GDM1 (cell line): ENCODE measurements around the gene SLN.
"Not testable (repeated sequence)": the region's sequence is repeated elsewhere in the genome, so short reads cannot be mapped to it uniquely, and the experiment has no call there.

Source experiments
- DNase-seq: peaks from one replicate; lab custom pipeline; 2025; lab: John Stamatoyannopoulos, UW

The SLN gene

DNA sequence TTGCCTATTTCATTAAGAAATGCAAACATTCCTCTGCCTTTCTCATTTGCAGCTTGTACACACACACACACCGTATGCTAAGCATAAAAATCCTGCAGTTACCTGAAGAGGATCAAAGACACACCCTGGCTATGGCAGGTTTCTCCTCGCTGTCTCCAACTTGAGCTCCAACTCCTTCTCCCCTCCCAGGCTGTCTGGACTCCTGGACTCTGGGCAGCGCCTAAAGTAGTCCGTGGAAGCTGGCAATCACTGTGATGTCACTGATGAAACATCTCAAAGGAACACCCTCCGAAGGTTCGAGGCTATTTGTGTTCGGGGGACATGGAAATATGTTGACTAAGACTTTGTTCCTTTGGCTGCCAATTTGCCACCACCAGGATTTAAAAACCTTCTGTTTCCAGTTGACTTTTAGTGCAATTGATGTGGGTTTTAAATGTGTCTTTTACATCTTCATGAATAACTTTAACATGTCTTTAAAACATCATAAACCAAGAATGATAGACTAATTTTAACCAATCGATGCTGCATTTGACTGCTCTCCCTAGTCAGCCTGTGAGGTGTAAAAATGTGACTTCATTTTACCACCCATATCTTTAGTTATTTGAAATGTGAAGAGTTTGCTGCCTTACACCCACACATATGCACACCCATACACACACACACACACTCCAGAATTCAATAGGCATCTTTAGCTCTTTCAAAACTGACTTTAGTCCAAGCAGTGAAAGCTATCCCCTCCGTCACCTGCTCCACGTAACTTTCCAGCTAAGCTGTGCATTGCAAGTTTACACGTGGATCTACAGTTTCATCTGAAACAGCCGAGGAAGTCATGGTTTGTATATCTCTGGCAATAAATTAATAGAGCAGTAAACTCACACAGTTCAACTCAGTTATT lies at the start of gene SLN:
Gene SLN, minus strand, starts transcription at position 196 of the 895 bp plus-strand sequence.
- DNase-seq, result no peak

GRCh38 chr11:107758719-107759355 lies 47.0 kb upstream of the SLN start:
- not testable (repeated sequence) for DNase-seq

DNA sequence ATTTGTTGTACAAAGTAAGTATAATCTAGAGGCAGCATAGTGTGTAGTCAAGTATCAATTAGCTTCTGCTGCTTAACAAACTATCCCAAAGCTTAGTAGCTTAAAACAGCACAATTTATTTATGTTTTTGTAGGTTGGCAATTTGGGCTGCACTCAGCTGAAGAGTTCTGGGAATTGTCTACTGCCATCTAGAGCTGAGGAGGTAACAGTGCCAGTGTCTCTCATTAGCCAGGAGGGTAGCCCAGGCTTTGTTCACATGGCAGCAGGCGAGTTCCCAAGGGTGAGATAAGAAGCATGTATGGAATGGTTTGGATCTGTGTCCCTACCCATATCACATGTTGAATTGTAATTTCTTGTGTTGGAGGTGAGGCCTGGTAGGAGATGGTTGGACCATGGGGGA lies 45.8 kb upstream of the SLN start:
- no peak for DNase-seq

- DNase-seq, result no peak
These were observed 44.7 kb upstream of the SLN start for GRCh38 chr11:107756553-107756952.

GRCh38 chr11:107752949-107753822 lies 41.3 kb upstream of the SLN start:
- no peak for DNase-seq

GRCh38 chr11:107752508-107752907 lies 40.7 kb upstream of the SLN start:
- DNase-seq, result no peak

- DNase-seq, result no peak
These were observed 39.2 kb upstream of the SLN start for GRCh38 chr11:107751082-107751481.

DNA sequence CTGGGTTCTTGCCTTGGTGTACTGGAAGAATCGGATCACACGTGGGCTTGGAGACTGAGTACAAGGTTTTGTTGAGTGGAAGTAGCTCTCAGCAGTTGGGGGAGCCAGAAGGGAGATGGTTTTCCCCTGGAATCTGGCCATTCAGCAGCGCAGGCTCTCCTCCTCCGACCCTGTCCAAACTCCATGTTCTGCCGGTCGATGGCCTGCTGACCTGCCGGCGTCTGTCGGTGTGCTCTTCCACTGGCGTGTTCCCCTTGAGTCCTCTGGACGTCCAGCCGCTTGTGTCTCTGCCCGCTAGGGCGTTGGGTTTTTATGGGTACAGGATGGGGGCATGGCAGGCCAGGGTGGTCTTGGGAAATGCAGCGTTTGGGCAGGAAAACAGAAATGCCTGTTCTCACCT lies 38.5 kb upstream of the SLN start:
- DNase-seq, result no peak

GRCh38 chr11:107747622-107748021 lies 35.8 kb upstream of the SLN start:
- DNase-seq, result no peak

- DNase-seq, result no peak
These were observed 32.9 kb upstream of the SLN start for GRCh38 chr11:107744736-107745135.

GRCh38 chr11:107743191-107743590 lies 31.3 kb upstream of the SLN start:
- no peak for DNase-seq

- peak; percentile 31 for DNase-seq
These were observed 29.4 kb upstream of the SLN start for GRCh38 chr11:107741044-107741823.

DNA sequence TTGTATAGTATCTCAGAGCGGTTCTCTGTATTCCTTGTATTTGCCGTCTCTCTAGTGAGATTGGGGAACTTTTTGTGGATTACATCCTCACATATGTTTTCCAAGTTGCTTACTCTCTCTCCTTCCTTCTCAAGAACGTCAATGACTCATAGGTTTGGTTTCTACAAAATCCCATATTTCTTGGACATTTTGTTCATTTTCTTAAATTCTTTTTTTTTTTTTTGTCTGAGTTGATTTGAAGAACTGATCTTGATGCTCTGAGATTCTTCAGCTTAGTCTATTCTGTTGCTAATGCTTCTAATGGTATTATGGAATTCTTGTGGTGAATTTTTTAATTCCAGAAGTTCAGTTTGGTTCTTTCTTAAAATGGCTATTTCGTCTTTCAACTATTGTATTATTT lies 28.4 kb upstream of the SLN start:
- DNase-seq, result no peak

- DNase-seq, result no peak
These were observed 24.7 kb upstream of the SLN start for GRCh38 chr11:107736546-107736945.

GRCh38 chr11:107733518-107733917 lies 21.7 kb upstream of the SLN start:
- DNase-seq, result no peak

GRCh38 chr11:107732689-107733051 lies 20.8 kb upstream of the SLN start:
- DNase-seq, result no peak

DNA sequence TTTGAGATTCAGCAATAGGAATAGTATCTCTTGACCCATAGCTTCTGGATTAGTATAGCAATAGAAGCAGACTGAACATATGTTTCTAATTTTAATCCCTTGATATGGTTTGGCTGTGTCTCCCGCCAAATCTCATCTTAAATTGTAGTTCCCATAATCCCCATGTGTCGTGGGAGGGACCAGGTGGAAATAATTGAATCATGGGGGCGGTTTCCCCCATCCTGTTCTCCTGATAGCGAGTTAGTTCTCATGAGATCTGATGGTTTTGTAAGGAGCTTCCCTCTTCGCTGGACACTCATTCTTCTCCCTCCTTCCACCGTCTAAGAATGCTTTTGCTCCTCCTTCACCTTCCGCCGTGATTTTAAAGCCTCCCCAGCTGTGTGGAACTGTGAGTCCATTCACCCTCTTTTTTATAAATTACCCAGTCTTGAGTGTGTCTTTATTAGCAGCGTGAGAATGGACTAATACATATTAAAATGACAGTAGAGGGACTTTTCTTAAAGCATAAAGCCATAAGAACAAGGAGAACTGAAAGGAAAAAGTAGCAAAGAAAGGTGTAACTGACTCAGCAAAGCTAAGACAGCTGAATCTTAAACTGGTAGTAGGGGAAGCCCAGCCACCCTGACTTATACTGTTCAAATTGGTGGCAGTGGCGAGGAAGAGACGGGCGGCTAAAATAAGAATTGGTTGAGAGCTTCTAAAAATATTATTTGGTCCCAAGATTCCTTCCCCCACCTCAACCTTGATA lies 20.3 kb upstream of the SLN start:
- DNase-seq, result no peak

DNA sequence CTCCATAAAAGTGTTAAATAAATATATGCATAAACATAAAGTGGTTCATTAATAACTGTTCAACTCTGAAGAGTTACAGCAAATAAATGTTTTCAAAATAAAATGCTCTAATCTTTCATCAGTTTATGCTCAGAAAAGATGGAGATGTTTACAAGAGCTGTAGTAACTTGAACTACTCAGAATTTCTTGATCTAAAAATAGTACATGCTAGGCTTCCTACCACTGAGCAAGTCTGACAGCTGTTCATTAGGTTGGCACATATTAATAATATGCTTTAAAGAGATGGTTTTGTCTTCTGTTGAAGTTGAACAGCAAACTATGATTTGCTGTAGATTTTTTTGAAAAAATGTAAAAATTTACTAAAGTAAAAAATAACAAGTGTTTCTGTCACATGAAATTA lies 10.8 kb upstream of the SLN start:
- no peak for DNase-seq

GRCh38 chr11:107721207-107721606 lies 9.4 kb upstream of the SLN start:
- DNase-seq, result no peak

GRCh38 chr11:107720303-107720774 lies 8.5 kb upstream of the SLN start:
- no peak for DNase-seq
